Prostate gland (tissue), 2 donors: ENCODE data around the gene UBXN2A. TPM values are rescaled to one million over a fixed set of nuclear protein-coding genes. Genes with fewer than 3 reads are reported as not detected.
"Not testable (repeated sequence)": the region's sequence is repeated elsewhere in the genome, so short reads cannot be mapped to it uniquely, and the experiment has no call there.

Experiments used
- DNase-seq: peaks from one replicate; pipeline ENCODE4 v3.0.0-alpha.2; 2019; ENCODE audit warnings: low spot score
- H3K27ac ChIP-seq, 2 donors: fragments of 200-600 bp; sonication (generic); 2 replicates each; pipeline ENCODE4 v1.5.1; 2017 to 2019
- H3K27me3 ChIP-seq: fragments of 200-600 bp; sonication (generic); replicated peaks from 2 replicates; pipeline ENCODE4 v1.5.1; 2019; ENCODE audit not compliant: insufficient read depth
- H3K36me3 ChIP-seq, 2 donors: fragments of 200-600 bp; sonication (generic); 1 replicate in 1 of 2; 2 replicates in 1 of 2; pipeline versions ENCODE4 v1.5.1 to v1.8.1; 2017 to 2019
- H3K4me1 ChIP-seq: fragments of 200-600 bp; sonication (generic); replicated peaks from 2 replicates; pipeline ENCODE4 v1.5.1; 2019
- H3K4me3 ChIP-seq, 2 donors: fragments of 200-600 bp; sonication (generic); 2 replicates each; pipeline ENCODE4 v1.5.1; 2017 to 2019
- H3K9me3 ChIP-seq: fragments of 200-600 bp; sonication (generic); 2 replicates; pipeline ENCODE4 v1.5.1; 2017
- POLR2A ChIP-seq: fragments of 450-650 bp; IDR thresholded peaks from one replicate; pipeline ENCODE4 v1.6.1; 2016; ENCODE audit warnings: antibody characterized with exemption, mild to moderate bottlenecking
- POLR2AphosphoS5 ChIP-seq: sonication (generic); formaldehyde crosslinking; IDR thresholded peaks from one replicate; pipeline ENCODE4 v1.6.1; 2017; ENCODE audit warnings: antibody characterized with exemption
- WGBS: methylation state at CpG from one replicate; pipeline ENCODE4 v1.1.5; 2018; 5-methylcytosine and 5-hydroxymethylcytosine counted together
- intact Hi-C: fragments of 100-400 bp; cut with DNase I; formaldehyde crosslinking; loops from one replicate; pipeline ENCODE4 v1.14.2; 2022
- total RNA-seq, 2 donors: library from RNA; depleted of rRNA; stranded (reverse); fragments of >200 nt; gene quantifications; one replicate each; pipeline ENCODE4 v1.1.0, GENCODE V29; 2016
- TF ChIP-seq, protein P1 (sequence below), 4 experiments: fragments of 200-600 bp in 2 of 4; fragments of 450-650 bp in 2 of 4; sonication (generic) in 2 of 4; IDR thresholded peaks; 1 replicate in 3 of 4; 2 replicates in 1 of 4; pipeline ENCODE4 v1.5.1; 2016 to 2019; ENCODE audit warnings: antibody characterized with exemption in 4 of 4, mild to moderate bottlenecking in 2 of 4, moderate library complexity in 2 of 4

UBXN2A gene
- total RNA-seq, 2 donors from 2014 or later, result 9.7 to 19.2 TPM

DNA sequence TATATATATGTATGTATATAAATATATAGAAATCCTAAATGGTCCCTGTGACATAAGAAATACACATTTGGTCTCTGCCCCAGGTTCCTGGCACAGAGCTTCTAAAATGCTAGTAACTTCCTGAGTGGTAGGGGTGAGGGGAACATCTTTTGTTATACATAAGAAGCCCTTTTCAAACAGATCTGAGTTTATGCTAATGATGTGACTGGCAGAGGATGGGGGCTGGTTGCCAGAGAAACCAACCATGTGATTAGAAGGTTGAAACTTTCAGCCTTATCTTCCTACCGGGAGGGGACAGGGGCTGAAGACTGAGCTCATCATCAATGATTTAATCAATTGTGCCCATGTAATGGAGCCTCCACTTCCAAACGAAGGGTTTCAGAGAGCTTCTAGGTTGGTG lies 86.0 kb downstream of the UBXN2A start:
- Histone ChIP-seq H3K36me3 (no peaks in the 10 kb centered on the region), H3K9me3 (no peaks in the 10 kb centered on the region), H3K27me3 (no peaks in the 10 kb centered on the region), H3K4me1 (no peaks in the 10 kb centered on the region), H3K27ac (no peak overlapping the region), H3K4me3 (no peak overlapping the region)
- 59% methylated on average over 2 of the region's 2 CpGs for WGBS
- intact Hi-C loops, result no loop called here
- DNase-seq, result no peak
- TF ChIP-seq POLR2AphosphoS5 (no peak), POLR2A (no peak)
- TF ChIP-seq, protein P1, sequence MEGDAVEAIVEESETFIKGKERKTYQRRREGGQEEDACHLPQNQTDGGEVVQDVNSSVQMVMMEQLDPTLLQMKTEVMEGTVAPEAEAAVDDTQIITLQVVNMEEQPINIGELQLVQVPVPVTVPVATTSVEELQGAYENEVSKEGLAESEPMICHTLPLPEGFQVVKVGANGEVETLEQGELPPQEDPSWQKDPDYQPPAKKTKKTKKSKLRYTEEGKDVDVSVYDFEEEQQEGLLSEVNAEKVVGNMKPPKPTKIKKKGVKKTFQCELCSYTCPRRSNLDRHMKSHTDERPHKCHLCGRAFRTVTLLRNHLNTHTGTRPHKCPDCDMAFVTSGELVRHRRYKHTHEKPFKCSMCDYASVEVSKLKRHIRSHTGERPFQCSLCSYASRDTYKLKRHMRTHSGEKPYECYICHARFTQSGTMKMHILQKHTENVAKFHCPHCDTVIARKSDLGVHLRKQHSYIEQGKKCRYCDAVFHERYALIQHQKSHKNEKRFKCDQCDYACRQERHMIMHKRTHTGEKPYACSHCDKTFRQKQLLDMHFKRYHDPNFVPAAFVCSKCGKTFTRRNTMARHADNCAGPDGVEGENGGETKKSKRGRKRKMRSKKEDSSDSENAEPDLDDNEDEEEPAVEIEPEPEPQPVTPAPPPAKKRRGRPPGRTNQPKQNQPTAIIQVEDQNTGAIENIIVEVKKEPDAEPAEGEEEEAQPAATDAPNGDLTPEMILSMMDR (IDR thresholded peaks at IDR 0.05), result no peak

DNA sequence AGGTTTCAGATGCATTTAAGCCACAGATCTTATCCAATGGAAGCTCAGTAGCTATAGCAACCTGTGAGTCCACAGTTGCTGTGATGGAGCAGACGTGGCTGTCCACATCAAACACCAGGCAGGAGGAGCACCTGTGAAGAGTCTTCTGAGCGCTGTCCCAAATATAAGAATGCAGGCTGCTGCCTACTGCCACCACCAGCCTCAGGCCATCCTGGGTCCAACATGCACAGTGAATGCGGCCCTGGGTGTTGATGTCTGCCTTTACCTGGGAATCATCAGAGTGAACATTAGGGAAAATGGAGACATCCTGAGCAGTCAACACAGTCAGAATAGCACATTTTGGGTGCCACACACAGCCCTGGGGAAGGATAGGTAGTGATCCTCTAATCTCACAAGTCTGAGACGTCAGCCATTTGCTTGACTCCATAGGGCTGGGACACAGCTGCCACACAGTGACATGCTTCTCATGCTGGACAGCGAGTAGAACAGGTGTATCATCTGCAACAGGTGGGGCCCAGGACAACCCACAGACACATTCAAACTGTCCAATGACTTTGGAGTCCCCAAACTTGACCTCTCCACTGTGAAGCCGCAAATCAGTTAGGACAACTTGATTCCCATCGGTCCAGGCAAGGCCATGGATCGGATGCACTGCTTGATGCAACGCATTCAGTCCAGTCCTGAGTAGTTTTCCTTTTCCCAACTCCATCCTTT lies 98.7 kb downstream of the UBXN2A start:
- intact Hi-C loops, result no loop called here
- whole genome bisulfite sequencing, result 93% methylated on average over 9 of the region's 9 CpGs
- no peak overlapping the region for H3K27ac ChIP-seq
- peaks cover 0 to 11% of the 10 kb centered on the region in 2 donors for H3K36me3 ChIP-seq
- no peaks in the 10 kb centered on the region for H3K27me3 ChIP-seq
- no peaks in the 10 kb centered on the region for H3K9me3 ChIP-seq
- DNase-seq, result no peak
- H3K4me3 ChIP-seq, result no peak overlapping the region
- H3K4me1 ChIP-seq, result no peaks in the 10 kb centered on the region
- TF ChIP-seq, protein P1 (IDR thresholded peaks at IDR 0.05), result no peak
- TF ChIP-seq POLR2A (no peak), POLR2AphosphoS5 (no peak)

DNA sequence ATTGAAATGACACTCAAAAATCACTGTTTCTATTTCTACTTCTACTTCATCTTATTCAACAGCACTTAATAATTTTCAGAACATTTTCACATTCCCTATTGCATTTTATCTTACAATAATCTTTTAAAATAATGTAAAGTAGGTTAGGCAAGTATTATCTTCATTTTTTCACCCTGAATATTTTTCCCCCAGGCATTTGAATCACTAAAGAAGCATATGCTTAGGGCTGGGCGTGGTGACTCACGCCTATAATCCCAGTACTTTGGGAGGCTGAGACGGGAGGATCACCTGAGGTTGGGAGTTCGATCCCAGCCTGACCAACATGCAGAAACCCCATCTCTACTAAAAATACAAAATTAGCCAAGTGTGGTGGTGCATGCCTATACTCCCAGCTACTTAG lies 100.2 kb downstream of the UBXN2A start:
- Histone ChIP-seq H3K27me3 (no peaks in the 10 kb centered on the region), H3K4me1 (no peaks in the 10 kb centered on the region), H3K27ac (no peak overlapping the region), H3K36me3 (peaks cover 0 to 11% of the 10 kb centered on the region in 2 donors), H3K9me3 (no peaks in the 10 kb centered on the region), H3K4me3 (no peak overlapping the region)
- intact Hi-C loops, result no loop called here
- DNase-seq, result no peak
- 99% methylated on average over 4 of the region's 4 CpGs for WGBS
- TF ChIP-seq POLR2AphosphoS5 (no peak), POLR2A (no peak)
- TF ChIP-seq, protein P1 (IDR thresholded peaks at IDR 0.05), result no peak

DNA sequence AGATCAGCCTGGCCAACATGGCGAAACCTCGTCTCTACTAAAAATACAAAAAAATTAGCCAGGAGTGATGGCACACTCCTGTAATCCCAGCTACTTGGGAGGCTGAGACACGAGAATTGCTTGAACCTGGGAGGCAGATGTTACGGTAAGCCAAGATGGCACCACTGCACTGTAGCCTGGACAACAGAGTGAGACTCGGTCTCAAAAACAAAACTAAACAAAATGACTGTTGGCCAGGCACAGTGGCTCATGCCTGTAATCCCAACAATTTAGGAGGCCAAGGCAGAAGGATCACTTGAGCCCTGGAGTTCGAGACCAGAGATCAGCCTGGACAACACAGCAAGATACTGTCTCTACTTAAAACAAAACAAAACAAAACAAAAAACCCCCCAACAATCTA lies 102.9 kb downstream of the UBXN2A start:
- H3K27me3 ChIP-seq, DNase-seq, H3K27ac ChIP-seq, H3K4me3 ChIP-seq, H3K9me3 ChIP-seq, intact Hi-C loops, H3K4me1 ChIP-seq: not testable (repeated sequence)
- H3K36me3 ChIP-seq, result peaks cover 0 to 11% of the 10 kb centered on the region in 2 donors
- 89% methylated on average over 6 of the region's 6 CpGs for WGBS

DNA sequence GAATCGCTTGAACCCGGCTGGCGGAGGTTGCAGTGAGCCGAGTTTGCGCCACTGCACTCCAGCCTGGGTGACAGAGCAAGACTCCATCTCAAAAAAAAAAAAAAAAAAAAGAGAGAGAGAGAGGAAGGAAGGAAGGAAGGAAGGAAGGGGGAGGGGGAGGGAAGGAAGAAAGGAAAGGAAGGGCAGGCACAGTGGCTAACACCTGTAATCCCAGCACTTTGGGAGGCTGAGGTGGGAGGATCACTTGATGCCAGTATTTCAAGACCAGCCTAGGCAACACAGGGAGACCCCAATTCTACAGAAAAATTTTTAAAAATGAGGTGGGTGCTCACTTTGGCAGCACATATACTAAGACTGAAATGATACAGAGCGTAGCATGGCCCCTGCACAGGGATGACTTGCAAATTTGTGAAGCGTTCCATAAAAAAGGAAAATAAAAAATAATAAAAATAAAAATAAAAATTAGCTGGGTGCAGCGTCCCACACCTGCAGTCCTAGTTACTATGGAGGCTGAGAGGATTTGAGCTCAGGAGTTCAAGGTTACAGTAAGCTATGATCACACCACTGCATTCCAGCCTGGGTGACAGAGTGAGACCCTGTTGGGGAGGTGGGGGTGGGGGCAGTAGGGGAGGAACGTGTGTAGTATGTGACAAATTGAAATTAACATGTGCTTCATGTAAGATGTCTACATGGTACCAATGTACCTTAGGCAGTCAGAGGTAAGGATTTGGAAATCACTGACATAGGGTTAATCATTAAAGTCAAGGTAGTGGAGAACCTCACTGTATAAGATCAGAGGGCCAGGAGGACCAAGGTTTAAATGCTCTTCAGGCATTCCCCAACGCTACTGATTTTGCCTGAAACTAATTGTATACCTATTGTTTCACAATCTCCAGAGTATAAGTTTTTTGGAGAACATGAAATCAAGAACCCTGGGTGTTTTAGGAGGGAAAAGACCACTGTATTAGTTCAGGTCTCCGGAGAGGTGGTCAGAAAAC lies 105.5 kb downstream of the UBXN2A start:
- Histone ChIP-seq H3K4me1 (peaks cover 3% of the 10 kb centered on the region), H3K27ac (no peak overlapping the region), H3K4me3 (no peak overlapping the region), H3K36me3 (no peaks in the 10 kb centered on the region), H3K27me3 (no peaks in the 10 kb centered on the region), H3K9me3 (no peaks in the 10 kb centered on the region)
- 83% methylated on average over 11 of the region's 11 CpGs for WGBS
- intact Hi-C loops, result no loop called here
- no peak for DNase-seq
- TF ChIP-seq POLR2A (no peak), POLR2AphosphoS5 (no peak)
- TF ChIP-seq, protein P1 (IDR thresholded peaks at IDR 0.05), result no peak
